ENCODE results near the gene PGD.

Gene PGD

DNA sequence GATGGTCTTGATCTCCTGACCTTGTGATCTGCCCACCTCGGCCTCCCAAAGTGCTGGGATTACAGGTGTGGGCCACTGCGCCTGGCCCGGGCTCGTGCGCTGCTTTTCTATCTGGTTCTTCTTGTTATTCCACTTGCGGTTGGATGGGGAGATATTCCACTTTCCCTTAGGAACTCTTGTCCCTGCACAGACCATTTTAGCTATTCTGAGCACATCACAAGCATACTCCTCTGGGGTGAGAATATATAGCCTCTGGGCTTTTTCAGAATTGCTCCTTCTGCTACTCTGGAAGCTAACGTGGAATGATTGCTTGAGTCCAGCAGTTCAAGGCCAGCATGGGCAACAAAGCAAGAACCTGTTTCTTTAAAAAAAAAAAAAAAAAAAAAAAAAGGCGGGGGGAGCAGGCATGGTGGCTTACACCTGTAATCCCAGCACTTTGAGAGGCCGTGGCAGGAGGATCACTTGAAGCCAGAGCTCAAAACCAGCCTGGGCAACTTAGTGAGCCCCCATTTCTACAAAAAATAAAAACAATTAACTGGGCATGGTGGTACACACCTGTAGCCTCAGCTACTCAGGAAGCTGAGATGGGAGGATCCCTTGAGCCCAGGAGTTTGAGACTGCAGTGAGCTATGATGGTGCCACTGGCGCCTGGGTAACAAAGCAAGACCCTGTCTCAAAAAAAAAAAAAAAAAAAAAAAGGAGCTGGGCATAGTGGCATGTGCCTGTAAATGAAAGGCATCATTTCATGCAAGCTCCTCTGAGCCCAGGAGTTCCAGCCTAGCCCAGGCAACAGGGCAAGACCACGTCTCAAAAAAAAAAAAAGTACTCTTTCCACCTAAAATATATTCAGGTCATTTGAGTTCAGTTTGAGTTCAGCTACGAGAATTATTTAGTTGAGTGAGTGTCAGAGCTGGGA is 11.8 kb upstream of the PGD start:
- TF ChIP-seq, protein P1, sequence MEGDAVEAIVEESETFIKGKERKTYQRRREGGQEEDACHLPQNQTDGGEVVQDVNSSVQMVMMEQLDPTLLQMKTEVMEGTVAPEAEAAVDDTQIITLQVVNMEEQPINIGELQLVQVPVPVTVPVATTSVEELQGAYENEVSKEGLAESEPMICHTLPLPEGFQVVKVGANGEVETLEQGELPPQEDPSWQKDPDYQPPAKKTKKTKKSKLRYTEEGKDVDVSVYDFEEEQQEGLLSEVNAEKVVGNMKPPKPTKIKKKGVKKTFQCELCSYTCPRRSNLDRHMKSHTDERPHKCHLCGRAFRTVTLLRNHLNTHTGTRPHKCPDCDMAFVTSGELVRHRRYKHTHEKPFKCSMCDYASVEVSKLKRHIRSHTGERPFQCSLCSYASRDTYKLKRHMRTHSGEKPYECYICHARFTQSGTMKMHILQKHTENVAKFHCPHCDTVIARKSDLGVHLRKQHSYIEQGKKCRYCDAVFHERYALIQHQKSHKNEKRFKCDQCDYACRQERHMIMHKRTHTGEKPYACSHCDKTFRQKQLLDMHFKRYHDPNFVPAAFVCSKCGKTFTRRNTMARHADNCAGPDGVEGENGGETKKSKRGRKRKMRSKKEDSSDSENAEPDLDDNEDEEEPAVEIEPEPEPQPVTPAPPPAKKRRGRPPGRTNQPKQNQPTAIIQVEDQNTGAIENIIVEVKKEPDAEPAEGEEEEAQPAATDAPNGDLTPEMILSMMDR (IDR thresholded peaks at IDR 0.05; ENCODE audit: extremely low read depth, missing control alignments) = no peak
- no peak for DNase-seq (ENCODE audit: low spot score)

DNA sequence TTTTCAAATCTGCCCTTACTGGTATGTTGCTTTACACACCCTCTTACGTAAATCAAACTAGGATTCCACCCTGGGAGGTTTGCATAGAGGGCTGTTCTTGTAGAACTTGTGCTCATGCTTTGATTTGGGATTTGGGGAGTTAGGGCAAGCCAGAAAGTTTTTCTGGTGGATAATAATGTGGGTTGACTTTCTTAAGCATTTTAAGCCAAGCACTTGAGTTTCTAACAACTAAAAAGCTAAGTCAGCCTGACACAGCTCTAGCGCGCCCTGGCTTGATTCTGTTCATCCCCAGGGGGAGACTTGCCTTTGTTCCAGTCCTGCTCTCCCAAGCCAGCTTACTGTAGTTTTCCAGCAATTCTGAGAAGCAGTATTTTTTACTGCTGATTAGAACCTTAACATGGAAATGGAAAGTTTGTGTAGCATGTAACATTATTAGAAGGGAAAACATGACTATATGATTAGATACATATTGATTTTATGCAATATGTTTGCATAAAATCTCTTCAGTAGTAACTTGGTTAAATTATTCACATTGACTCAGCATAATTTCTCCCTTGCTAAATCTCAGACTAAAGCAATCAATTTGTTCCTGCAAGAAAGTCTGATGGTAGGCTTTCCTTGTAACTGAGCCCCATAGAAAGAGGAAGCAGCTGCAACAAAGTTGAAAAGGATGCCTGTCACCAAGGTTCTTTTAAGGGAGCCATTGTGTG is 11.0 kb upstream of the PGD start:
- TF ChIP-seq, protein P1 (IDR thresholded peaks at IDR 0.05; ENCODE audit: extremely low read depth, missing control alignments) = no peak
- DNase-seq (ENCODE audit: low spot score) = peak; percentile 53

DNA sequence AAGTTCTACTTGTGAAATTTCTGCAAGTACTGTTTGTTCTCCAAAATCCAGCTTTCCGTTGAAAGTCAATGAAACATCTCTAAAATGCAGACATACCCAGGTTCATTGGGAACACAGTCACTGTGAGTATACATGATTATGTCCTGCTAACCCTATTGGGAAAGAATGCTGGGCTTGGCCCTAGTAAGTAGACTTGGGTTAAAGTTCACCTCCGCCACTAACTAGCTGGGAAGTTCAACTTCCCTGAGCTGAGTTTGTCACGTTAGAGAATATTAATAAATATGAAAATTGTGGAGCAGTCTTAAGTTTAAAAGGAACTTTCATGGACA is 10.5 kb upstream of the PGD start:
- TF ChIP-seq, protein P1 (IDR thresholded peaks at IDR 0.05; ENCODE audit: extremely low read depth, missing control alignments) = no peak
- no peak for DNase-seq (ENCODE audit: low spot score)

DNA sequence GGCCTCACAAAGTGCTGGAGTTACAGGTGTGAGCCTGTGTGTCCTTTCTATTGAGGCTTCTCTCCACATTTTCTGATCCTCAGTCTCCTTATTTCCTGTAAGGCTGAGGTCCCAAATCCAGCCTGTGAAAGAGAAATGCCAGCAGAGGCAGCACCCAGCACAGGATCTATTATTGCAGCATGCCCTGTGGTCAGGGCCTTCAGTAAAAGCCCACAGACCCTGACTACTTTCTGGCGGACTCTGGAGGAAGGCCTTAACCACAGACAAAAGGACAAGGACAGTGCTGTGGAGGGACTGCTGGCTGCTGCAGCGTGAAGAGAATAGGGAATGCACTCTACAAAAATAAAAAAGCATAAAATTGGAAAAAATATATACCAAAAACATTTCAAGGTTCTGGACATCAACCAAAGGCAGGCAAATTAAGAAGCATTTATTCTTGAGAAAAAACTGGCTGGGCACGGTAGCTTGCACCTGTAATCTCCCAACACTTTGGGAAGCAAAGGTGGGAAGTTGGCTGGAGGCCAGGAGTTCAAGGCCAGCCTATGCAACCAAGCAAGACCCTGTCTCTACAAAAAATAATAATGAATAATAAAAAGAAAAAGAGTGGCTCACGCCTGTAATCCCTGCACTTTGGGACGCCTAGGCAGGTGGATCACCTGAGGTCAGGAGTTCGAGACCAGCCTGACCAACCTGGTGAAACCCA is 9.4 kb upstream of the PGD start:
- TF ChIP-seq, protein P1 (IDR thresholded peaks at IDR 0.05; ENCODE audit: extremely low read depth, missing control alignments) = no peak
- DNase-seq (ENCODE audit: low spot score) = no peak

DNA sequence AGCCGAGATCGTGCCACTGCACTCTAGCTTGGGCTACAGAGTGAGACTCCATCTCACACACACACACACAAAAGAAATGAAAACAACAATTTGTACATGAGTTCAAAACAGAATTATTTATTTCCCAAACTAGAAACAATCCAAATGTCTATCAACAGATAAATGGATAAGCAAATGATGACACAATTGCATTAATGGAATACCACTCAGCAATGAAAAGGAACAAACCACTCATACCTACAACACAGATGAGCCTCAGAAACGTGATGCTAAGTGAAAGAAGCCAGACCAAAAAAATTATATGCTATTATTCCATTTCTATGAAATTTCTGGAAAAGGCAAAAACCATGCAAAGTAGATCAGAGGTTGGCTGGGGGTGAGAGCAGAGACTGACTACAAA is 2.0 kb upstream of the PGD start:
- TF ChIP-seq, protein P1 (IDR thresholded peaks at IDR 0.05; ENCODE audit: extremely low read depth, missing control alignments) = no peak
- DNase-seq (ENCODE audit: low spot score) = no peak

DNA sequence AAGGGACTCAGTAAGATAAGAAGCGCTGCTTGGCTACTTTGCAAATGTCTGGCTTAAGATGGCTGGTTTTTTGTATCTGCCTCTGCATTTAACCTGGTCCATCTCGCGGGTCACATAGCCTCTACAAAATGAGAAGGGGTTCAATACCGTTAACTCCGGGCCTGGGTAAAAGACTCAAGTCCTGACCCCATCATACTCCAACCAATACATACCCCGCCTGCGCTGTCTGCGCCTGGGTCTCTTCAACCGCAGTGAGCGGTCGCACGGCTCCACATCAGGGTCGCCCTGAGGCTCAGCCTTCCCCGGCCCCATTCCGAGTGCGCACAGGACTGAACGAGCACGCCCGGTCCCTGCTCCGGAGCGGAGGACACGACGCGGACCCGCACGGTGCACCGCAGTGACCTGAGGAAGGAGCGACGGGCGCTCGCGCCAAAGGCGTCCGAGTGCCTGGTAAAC is 558 bp upstream of the PGD start:
- no peak for DNase-seq (ENCODE audit: low spot score)
- TF ChIP-seq, protein P1 (IDR thresholded peaks at IDR 0.05; ENCODE audit: extremely low read depth, missing control alignments) = no peak

Data from GM20000 (cell line).